ENCODE results near the gene NIPSNAP2. TPM values are rescaled to one million over a fixed set of nuclear protein-coding genes. Genes with fewer than 3 reads are reported as not detected.
"Not testable (repeated sequence)": the region's sequence is repeated elsewhere in the genome, so short reads cannot be mapped to it uniquely, and the experiment has no call there.

Gene NIPSNAP2
- total RNA-seq, 6 donors from 2014 or later, result 30.2 to 95.2 (median 64.6) TPM

GRCh38 chr7:55939514-55940123 lies 24.8 kb upstream of the NIPSNAP2 start:
- ATAC-seq (ENCODE audit: low FRiP score in 2 of 2), result no peak
- TF ChIP-seq EP300 (IDR thresholded peaks at IDR 0.05) (no peak), POLR2AphosphoS5 (IDR thresholded peaks at IDR 0.05) (no peak)
- Histone ChIP-seq H3K36me3 (peaks cover 0 to 5% (median 0%) of the 10 kb centered on the region in 4 donors), H3K4me3 (no peak overlapping the region), H3K27ac (no peak overlapping the region), H3K9me3 (peaks cover 17 to 73% (median 61%) of the 10 kb centered on the region in 4 donors), H3K27me3 (no peaks in the 10 kb centered on the region), H3K4me1 (no peaks in the 10 kb centered on the region)
- 93 to 97% methylated on average over 7 of the region's 7 CpGs for WGBS, 2 donors
- DNase-seq, result no peak

- WGBS, 2 donors, result 79 to 81% methylated on average over 5 of the region's 5 CpGs
- no peak overlapping the region for H3K4me3 ChIP-seq
- H3K27ac ChIP-seq, result no peak overlapping the region
- H3K9me3 ChIP-seq, result peaks cover 0 to 13% (median 5%) of the 10 kb centered on the region in 4 donors
- H3K4me1 ChIP-seq, result no peaks in the 10 kb centered on the region
- DNase-seq, result no peak
- no peaks in the 10 kb centered on the region for H3K36me3 ChIP-seq
- H3K27me3 ChIP-seq, result no peaks in the 10 kb centered on the region
- TF ChIP-seq CTCF (IDR thresholded peaks at IDR 0.05) (no peak), EP300 (IDR thresholded peaks at IDR 0.05) (no peak), POLR2A (IDR thresholded peaks at IDR 0.05) (no peak), POLR2AphosphoS5 (IDR thresholded peaks at IDR 0.05) (no peak)
- no peak for ATAC-seq (ENCODE audit: low FRiP score in 2 of 2)
Observed at GRCh38 chr7:55946545-55946944, 17.8 kb upstream of the NIPSNAP2 start.

- ATAC-seq (ENCODE audit: low FRiP score in 2 of 2), result peak; percentile 99 to 100
Observed at GRCh38 chr7:55951637-55952351, 12.6 kb upstream of the NIPSNAP2 start, which contains the start of gene MRPS17. MRPS17 (plus strand) TSS chr7:55951877; CDS start chr7:55953196, 1,319 bp downstream.

GRCh38 chr7:55952352-55952671 lies 12.1 kb upstream of the NIPSNAP2 start:
- peak overlapping the region; percentile 78 to 86 (median 80) for H3K27ac ChIP-seq
- H3K27me3 ChIP-seq; H3K9me3 ChIP-seq; ATAC-seq (ENCODE audit: low FRiP score in 2 of 2); DNase-seq: not testable (repeated sequence)
- H3K4me1 ChIP-seq, result peaks cover 7 to 15% (median 9%) of the 10 kb centered on the region in 4 donors
- 41 to 42% methylated on average over 19 of the region's 19 CpGs for WGBS, 2 donors
- H3K4me3 ChIP-seq, result peak overlapping the region; percentile 61 to 92 (median 70)
- H3K36me3 ChIP-seq, result peaks cover 0 to 28% (median 14%) of the 10 kb centered on the region in 4 donors

More at GRCh38 chr7:55951637-55952351, 12.6 kb upstream of the NIPSNAP2 start, which contains the start of gene MRPS17:
- no peaks in the 10 kb centered on the region for H3K9me3 ChIP-seq
- DNase-seq, result peak; percentile 94 to 99
- 1% methylated on average over 48 to 50 of the region's 53 CpGs for WGBS, 2 donors
- no peaks in the 10 kb centered on the region for H3K27me3 ChIP-seq
- peaks cover 7 to 15% (median 9%) of the 10 kb centered on the region in 4 donors for H3K4me1 ChIP-seq
- H3K27ac ChIP-seq, result peak within 1 kb of the TSS; percentile 78 to 86 (median 80)
- TF ChIP-seq POLR2A (IDR thresholded peaks at IDR 0.05) (peak in 2 of 4 donors; percentile 69 to 80), POLR2AphosphoS5 (IDR thresholded peaks at IDR 0.05) (peak; percentile 77 to 94), EP300 (IDR thresholded peaks at IDR 0.05) (no peak), CTCF (IDR thresholded peaks at IDR 0.05) (peak in 3 of 6 experiments; percentile 3 to 45 (median 30))
- H3K36me3 ChIP-seq, result peaks cover 0 to 28% (median 14%) of the 10 kb centered on the region in 4 donors
- H3K4me3 ChIP-seq, result peak within 1 kb of the TSS; percentile 61 to 92 (median 70)

GRCh38 chr7:55953707-55954475 lies 10.5 kb upstream of the NIPSNAP2 start:
- Histone ChIP-seq H3K4me3 (no peak overlapping the region), H3K27ac (no peak overlapping the region), H3K36me3 (peaks cover 0 to 28% (median 14%) of the 10 kb centered on the region in 4 donors), H3K27me3 (no peaks in the 10 kb centered on the region), H3K9me3 (no peaks in the 10 kb centered on the region), H3K4me1 (peaks cover 7 to 15% (median 9%) of the 10 kb centered on the region in 4 donors)
- no peak for ATAC-seq (ENCODE audit: low FRiP score in 2 of 2)
- no peak for TF ChIP-seq CTCF (IDR thresholded peaks at IDR 0.05)
- TF ChIP-seq POLR2AphosphoS5 (IDR thresholded peaks at IDR 0.05), result no peak
- TF ChIP-seq POLR2A (IDR thresholded peaks at IDR 0.05), result no peak
- TF ChIP-seq EP300 (IDR thresholded peaks at IDR 0.05), result no peak
- WGBS, 2 donors, result 88 to 97% methylated on average over 11 of the region's 11 CpGs
- no peak for DNase-seq

Data from upper lobe of left lung (tissue), 6 donors.